HG03521 (cell line): ENCODE measurements around the gene PRR33.
"Not testable (repeated sequence)": the region's sequence is repeated elsewhere in the genome, so short reads cannot be mapped to it uniquely, and the experiment has no call there.

ENCODE experiments used
- ATAC-seq: cut with Tn5 transposase; IDR thresholded peaks from one replicate; pipeline ENCODE4 v1.9.1; 2021; ENCODE audit warnings: mild to moderate bottlenecking, moderate library complexity; ENCODE audit not compliant: unreplicated experiment

PRR33 gene

GRCh38 chr11:1877211-1878136 lies 14.2 kb downstream of the PRR33 start:
- no peak for ATAC-seq

- no peak for ATAC-seq
These were observed 15.2 kb downstream of the PRR33 start for GRCh38 chr11:1876361-1877063.

DNA sequence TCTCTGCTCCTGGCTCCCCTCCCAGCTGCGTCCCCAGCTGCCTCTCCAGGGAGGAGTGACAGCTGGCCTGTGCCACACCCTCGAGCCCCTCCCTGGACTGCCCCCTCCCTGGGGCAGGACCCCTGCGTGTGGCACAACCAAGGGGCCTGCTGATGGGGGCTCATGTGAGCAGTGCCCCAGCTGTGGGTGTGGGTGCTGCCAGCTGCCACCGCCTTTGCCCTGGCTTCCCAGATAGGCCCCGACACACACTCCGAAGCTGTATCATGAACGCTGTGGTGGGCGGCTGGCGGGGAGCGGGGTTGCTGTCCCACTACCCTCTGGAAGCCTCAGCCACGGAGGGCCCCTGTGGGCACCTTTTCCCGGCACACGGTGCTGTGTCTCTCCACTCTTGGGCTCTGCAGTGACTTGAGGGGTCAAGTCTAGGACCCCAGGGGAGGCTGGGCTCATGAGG lies 15.8 kb downstream of the PRR33 start:
- ATAC-seq: not testable (repeated sequence)

DNA sequence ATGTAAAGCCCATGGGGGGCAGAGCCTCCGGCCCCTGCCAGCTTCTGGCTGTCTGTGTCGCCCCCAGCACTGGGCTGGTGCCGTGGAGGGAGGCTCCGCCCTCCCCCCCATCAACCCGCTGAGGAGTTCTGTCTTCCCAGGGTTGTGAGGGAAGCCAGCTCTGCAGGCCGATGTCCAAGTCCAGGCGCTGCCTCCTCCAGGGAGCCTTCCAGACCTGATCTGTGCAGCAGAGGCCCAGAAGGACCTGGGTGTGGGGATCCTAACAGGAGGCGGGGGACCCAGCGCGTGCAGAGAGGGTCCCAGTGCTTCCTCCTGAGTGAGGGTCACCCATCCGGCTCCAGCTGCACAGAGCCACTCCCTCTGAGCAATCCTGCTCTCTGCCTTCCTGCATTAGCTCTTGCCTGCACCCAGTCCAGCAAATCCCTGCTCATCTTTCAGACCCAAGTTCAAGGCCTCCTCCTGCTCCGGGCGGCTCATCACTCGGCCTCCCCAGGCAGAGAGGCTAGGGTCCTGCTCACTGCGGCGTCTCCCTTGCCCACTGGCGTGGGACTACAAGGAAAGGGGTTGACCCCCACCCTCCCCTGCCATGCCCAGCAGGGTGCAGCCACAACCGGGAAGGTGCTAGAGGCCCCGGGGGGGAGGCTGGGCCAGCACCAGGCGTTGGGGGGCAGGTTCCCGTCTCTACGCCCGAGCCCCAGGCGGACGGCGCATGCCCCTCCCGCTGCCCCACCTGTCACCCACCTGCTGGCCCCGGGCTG lies 16.4 kb downstream of the PRR33 start:
- ATAC-seq: no peak

- not testable (repeated sequence) for ATAC-seq
These were observed 17.1 kb downstream of the PRR33 start for GRCh38 chr11:1874441-1875092.

- not testable (repeated sequence) for ATAC-seq
These were observed 17.9 kb downstream of the PRR33 start for GRCh38 chr11:1873813-1874150.

- ATAC-seq: no peak
These were observed 18.5 kb downstream of the PRR33 start for GRCh38 chr11:1873048-1873812.

- ATAC-seq: no peak
These were observed 19.3 kb downstream of the PRR33 start for GRCh38 chr11:1872267-1872985.

- no peak for ATAC-seq
These were observed 20.2 kb downstream of the PRR33 start for GRCh38 chr11:1871531-1871930.

- ATAC-seq: no peak
These were observed 20.8 kb downstream of the PRR33 start for GRCh38 chr11:1870721-1871466.

GRCh38 chr11:1870326-1870696 lies 21.4 kb downstream of the PRR33 start:
- ATAC-seq: no peak

DNA sequence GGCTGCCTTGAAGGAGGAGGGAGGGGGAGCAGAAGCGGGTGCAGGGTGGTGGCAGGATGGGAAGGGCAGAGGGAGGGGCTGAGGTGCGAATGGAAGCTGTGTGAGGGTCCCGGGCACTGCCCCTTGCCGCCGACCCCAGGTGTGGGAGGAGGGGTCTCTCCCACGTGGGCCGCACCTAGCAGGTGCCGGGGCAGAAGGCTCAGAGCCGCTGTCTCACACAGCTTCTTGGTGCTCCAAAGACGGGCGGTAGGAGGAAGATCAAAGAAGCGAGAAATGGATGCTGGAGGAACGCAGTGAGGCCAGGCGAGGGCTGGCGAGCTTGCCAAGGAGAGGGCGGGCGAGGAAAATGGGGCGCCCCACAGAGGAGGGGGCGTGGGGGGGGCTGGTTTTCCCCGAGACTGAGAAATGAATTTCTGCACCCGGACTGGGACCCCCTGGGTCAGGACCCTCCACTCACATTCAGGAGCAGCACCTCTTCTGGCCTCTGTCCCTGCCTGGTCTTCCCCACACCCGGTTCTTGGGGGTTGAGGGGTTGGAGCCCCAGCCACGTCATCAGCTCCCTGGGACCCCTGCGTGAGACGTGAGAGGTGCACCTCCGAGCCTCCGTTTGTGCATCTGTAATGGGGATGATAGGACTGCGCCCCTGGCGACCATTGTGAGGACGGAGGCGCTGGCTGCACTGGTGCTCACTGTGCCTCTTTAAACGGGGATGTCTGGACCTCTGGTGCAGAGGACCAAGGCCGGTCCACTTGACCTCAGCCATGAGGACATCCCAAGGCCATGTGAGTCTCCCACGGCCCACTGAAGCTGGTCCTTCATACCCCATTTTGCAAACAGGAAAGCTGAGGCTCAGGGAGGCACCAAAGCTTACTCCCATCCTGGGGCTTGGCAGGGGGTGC lies 22.0 kb downstream of the PRR33 start:
- ATAC-seq: no peak

DNA sequence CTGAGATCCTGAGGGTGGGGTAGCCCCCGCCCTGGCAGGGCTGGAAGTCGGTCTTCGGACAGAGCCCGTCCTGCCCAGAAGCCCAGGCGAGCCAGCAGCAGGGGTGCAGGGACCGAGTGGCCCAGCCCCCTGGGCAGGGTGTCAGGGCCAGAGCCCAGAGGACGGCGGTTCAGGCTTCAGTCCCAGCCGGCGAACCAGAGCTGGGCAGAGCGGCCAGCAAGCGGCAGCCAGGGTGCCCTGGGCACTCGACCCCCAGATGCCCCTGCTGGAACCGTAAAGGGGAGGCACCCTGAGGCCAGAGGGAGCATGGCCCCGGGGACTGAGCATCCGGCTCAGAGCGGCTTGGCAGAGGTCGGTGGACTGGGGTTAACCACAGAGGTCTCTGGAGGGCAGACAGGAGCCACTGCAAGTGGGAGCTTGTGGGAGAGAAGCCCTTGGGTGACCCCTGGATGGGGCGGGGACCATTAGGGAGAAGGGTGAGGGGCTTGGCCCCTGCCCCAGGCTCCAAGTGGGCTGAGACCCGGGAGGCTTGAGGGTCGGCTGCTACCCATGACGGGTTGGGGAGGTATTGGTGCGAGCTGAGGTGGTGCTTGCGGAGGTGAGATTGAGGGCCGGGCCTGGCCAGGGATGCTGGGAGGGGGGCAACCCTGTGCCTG lies 22.9 kb downstream of the PRR33 start:
- ATAC-seq: no peak

GRCh38 chr11:1868056-1868635 lies 23.5 kb downstream of the PRR33 start:
- ATAC-seq: no peak

GRCh38 chr11:1867381-1867780 lies 24.3 kb downstream of the PRR33 start:
- ATAC-seq: no peak

GRCh38 chr11:1866776-1867175 lies 24.9 kb downstream of the PRR33 start:
- no peak for ATAC-seq

- no peak for ATAC-seq
These were observed 25.5 kb downstream of the PRR33 start for GRCh38 chr11:1866226-1866625.
